HG03439 (cell line): ENCODE measurements around the gene TMCC1.
"Not testable (repeated sequence)": the region's sequence is repeated elsewhere in the genome, so short reads cannot be mapped to it uniquely, and the experiment has no call there.

Source experiments
- ATAC-seq: cut with Tn5 transposase; IDR thresholded peaks from one replicate; pipeline ENCODE4 v1.9.1; 2021; ENCODE audit warnings: mild to moderate bottlenecking, moderate library complexity; ENCODE audit not compliant: unreplicated experiment

TMCC1 gene

GRCh38 chr3:129614435-129614834 lies 279.1 kb downstream of the TMCC1 start:
- ATAC-seq = no peak

GRCh38 chr3:129613367-129613740 lies 280.2 kb downstream of the TMCC1 start:
- no peak for ATAC-seq

GRCh38 chr3:129612534-129613366 lies 280.8 kb downstream of the TMCC1 start:
- no peak for ATAC-seq

GRCh38 chr3:129611812-129612533 lies 281.5 kb downstream of the TMCC1 start:
- no peak for ATAC-seq

GRCh38 chr3:129611446-129611800 lies 282.1 kb downstream of the TMCC1 start:
- ATAC-seq = no peak

DNA sequence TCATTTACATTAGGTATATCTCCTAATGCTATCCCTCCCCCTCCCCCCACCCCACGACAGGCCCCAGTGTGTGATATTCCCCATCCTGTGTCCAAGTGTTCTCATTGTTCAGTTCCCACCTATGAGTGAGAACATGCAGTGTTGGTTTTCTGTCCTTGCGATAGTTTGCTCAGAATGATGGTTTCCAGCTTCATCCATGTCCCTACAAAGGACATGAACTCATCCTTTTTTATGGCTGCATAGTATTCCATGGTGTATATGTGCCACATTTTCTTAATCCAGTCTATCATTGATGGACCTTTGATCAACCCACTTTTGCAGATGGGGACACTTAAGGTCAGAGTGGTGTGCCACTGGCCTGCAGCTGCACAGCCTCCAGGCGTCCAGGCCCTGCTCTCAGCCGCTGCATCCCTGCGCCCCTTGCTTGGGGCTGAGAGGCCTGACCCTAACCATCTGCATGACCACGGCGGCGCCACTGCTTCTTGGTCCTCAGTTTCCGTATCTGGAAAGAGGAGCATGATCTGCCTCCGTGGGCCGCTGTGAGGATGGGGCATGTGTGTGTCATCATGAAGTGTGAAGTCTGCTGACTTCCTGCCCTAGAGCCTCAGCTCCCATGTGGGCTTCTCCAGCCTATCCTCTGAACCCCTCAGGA lies 282.6 kb downstream of the TMCC1 start:
- not testable (repeated sequence) for ATAC-seq

GRCh38 chr3:129610276-129610675 lies 283.2 kb downstream of the TMCC1 start:
- ATAC-seq = no peak

- ATAC-seq = no peak
Measured at GRCh38 chr3:129609591-129610182, 283.8 kb downstream of the TMCC1 start.

- no peak for ATAC-seq
Measured at GRCh38 chr3:129608936-129609590, 284.4 kb downstream of the TMCC1 start.

DNA sequence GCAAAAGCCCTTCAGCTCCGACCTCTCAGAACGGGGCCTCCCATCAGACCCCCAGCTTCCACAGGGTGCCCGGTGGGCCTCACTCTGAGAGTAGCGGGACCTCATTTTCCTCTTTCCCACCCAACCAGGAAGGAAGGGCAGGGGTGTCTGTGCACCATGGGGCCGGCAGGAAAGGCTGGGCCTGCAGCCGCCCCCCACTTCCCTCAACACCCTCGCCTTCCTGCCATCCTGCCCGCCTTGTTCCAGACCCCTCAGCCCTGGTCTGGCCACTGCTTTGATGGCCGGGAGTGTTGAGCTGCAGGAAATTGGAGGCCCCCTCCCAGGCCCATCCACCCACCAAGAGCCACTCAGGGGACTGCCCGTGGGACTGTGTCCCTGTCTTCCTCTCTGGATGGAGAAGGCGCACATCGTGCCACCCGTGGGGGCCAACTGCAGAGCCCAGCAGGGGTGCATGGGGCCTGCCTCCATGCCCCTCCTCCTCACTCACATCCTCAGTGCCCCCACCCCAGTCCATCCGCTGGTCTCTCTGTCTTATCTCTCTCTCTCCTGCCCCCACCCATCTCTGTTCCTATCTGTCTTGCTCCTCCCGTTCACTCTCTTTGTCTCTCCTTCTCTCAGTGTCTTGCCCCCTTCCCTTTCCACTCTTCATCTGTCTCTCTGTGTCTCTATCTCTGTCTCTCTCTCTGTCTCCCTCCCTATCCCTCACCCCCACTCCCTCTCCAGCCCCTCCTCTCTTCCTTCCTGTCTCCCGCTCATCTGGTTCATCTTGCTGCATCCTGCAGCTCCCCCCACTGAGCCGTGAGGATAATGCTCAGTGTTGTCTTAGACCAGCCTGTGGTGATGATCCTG lies 285.2 kb downstream of the TMCC1 start:
- no peak for ATAC-seq

DNA sequence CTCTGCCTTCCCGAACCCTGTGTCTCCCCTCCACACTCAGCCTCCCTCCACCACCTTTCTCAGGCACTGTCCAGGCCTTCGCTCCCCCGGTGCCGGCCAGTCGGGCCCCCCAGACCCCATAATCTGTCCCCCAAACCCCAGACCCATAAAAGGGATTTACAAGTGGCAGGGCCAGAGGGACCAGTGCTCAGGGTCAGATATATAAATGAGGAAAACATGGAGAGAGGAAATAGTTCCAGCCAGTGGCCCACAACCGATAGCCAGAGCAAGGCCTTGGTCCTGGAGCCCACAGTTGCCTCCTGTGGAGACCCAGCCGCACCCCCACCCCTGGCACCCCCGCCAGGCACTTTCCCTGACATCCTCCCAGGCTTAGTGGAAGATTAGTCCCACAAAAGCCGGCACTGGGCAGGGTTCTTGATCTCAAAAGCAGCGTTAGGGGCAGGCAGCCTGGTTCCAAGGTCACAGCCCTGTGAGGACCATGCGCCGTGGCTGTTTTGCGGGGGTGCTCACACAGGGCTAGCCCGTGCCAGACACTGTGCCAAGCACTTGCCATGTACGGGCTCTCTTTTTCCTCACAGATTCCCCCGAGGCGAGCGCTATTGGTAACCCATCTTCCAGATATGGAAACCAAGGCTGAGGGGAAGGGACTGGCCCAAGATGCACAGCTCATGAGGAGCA lies 286.0 kb downstream of the TMCC1 start:
- ATAC-seq = no peak

DNA sequence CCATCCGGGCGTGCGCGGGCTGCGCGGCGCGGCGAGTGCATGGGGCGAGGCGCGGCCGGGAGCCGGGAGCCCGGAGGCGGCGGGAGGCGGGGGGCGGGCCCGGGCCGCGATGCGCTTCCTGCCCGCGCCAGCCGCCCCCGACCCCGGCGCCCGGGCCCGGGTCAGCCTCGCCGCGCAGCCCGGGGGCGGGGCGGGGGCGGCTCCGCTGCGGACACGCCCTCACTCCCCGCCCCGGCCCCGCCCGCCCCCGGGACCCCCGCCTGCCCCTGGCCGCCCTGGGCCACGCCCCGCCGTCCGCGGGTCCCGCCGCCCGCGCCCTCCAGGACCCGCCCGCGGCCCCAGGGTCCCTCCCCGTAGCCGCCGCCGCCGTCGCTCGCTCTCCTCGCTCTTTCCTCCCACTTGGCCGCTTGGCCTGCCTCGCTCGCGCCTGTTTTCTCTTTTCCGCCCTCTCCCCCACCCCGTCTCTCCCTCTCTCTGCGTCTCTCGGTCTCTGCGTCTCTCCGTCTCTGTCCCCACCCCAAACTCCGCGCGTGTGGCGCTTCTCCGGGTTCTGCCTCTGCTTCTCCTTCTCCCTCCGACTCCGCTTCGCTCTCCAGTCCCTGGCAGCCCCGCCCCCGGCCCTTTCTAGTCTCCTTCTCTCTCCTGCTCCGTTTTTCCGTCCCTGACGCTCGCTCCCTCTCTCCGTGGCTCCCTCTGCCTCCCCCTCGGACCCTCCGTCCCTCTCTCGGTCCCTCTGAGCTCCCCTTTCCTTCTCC lies 286.7 kb downstream of the TMCC1 start, which contains the start of gene PLXND1:
TSS of gene PLXND1 (minus strand) at position 41 of the 755 bp plus-strand sequence. CDS start at position 4, 37 bp downstream.
- ATAC-seq = no peak

DNA sequence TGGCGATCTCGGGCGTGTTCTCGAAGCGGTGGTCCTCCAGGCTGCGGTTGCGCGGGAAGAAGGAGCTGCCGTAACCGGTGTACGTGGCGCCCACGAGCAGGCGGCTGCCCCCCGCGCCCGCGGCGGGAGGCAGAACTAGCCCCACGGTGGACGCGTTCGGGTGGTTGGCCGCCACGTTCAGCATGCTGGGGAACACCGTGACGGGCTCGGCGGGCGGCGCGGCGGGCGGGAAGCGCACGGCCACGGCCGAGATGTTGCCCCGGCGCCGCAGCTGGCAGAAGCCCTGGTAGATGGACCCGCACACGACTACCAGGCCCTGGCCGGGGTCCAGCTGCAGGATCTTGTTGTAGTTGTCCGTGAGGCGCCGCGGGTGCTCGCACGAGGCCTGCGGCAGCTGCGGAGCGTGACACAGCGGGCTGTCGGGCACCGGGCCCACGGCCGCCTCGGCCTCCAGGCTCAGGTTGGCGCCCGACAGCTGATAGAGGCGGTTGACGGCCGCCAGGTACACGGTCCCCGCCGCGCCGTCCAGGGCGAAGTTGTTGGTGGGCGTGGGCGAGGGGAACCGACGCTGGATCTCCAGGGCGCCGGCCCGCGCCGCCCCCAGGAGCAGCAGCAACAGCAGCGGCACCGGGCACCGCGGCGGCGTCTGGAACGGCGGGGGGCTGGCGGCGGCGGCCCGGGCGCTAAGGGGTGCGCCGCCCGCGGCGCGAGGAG lies 287.4 kb downstream of the TMCC1 start:
- ATAC-seq = no peak

DNA sequence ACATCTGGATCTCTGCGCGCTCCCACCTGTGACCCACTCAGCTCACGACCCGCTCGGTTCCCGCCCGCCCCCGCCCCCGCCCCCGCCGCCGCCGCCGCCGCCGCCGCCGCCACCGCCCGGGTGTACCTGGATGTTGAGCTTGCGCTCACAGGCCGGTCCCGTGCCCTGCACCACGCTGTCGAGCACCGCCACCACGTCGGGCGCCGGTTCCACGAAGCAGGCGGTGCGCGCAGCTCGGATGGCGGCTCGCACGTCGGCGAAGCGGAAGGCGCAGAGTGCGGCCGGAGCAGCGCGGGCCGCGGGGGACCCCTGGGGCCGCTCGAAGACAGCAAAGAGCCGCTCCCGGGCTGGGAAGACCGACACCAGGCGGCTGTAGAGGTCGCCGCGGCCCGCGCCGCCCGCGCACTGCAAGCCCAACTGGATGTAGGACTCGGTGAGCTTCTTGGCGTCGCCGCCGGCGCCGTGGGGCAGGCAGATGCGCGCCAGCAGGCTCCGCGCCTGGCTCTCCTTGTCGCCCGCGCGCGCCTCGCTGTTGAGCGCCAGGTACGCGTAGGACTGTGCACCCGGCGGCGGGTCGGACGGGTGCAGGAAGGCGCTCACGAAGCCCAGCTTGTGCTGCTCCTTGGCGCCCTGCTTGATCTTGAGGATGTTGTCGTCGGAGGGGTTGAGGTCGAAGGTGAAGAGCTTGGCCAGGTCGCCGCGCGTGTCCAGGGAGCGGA lies 288.1 kb downstream of the TMCC1 start:
- ATAC-seq = no peak

DNA sequence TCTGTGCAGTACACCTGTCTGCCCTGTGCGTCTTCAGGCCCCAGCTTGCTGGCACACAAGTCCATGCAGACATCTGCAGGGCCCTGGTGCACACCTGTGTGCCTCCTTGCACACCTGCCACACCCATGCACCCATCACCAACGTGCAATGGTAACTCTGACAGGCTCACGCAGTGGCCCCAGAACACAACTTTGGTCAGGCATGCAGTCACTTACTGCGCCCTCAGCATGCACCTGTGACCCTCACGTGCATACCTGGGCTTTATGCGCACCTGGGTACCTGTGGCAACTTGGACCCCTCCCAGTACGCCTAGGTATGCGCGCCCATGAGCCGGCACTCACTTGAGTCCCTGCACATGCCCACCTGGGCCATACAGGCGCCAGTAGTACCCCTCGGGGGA lies 288.7 kb downstream of the TMCC1 start:
- no peak for ATAC-seq

- no peak for ATAC-seq
Measured at GRCh38 chr3:129603991-129604749, 289.3 kb downstream of the TMCC1 start.

GRCh38 chr3:129603561-129603942 lies 290.0 kb downstream of the TMCC1 start:
- ATAC-seq = no peak
